Choroid plexus epithelial cell (primary cell): ENCODE results near the gene KRT37.

Experiments used
- DNase-seq: peaks from one replicate; pipeline ENCODE4 v3.0.0-alpha.2; 2010; ENCODE audit warnings: low read depth
- H3K4me3 ChIP-seq: 2 replicates; pipeline ENCODE4 v1.5.1; 2011; ENCODE audit warnings: low read depth, mild to moderate bottlenecking, control low read depth, low read length, moderate library complexity
- CTCF ChIP-seq: conservative IDR thresholded peaks from 2 replicates; pipeline ENCODE4 v1.5.1; 2011; ENCODE audit warnings: low read depth, mild to moderate bottlenecking, control low read depth, inconsistent platforms, low read length, moderate library complexity

Gene KRT37

GRCh38 chr17:41449008-41449407 is 24.6 kb upstream of the KRT37 start:
- no peak for DNase-seq
- no peak for TF ChIP-seq CTCF
- no peak overlapping the region for H3K4me3 ChIP-seq

GRCh38 chr17:41448506-41448905 is 24.1 kb upstream of the KRT37 start:
- H3K4me3 ChIP-seq: no peak overlapping the region
- no peak for DNase-seq
- TF ChIP-seq CTCF: no peak

GRCh38 chr17:41446806-41447205 is 22.4 kb upstream of the KRT37 start:
- peak; percentile 76 for DNase-seq
- H3K4me3 ChIP-seq: no peak overlapping the region
- TF ChIP-seq CTCF: no peak

- H3K4me3 ChIP-seq: no peak overlapping the region
- no peak for TF ChIP-seq CTCF
- DNase-seq: no peak
Observed at GRCh38 chr17:41444640-41445039, 20.3 kb upstream of the KRT37 start.

- DNase-seq: peak; percentile 42
- no peak overlapping the region for H3K4me3 ChIP-seq
- TF ChIP-seq CTCF: no peak
Observed at GRCh38 chr17:41444186-41444585, 19.8 kb upstream of the KRT37 start.

- peak; percentile 56 for DNase-seq
- no peak overlapping the region for H3K4me3 ChIP-seq
- TF ChIP-seq CTCF: no peak
Observed at GRCh38 chr17:41442739-41443138, 18.4 kb upstream of the KRT37 start.

- TF ChIP-seq CTCF: no peak
- no peak for DNase-seq
- no peak within 1 kb of the TSS for H3K4me3 ChIP-seq
Observed at GRCh38 chr17:41440531-41441033, 16.2 kb upstream of the KRT37 start, which contains the start of gene KRT38. TSS of gene KRT38 (minus strand) at chr17:41440983. CDS start at chr17:41440921, 62 bp downstream.
